ENCODE results near the gene SEMA3A. TPM values are rescaled to one million over a fixed set of nuclear protein-coding genes. Genes with fewer than 3 reads are reported as not detected.

SEMA3A gene
- total RNA-seq, 2 experiments from 2014 or later = 1.2 to 1.7 TPM

GRCh38 chr7:84009051-84009450, 185.5 kb downstream of the SEMA3A start:
- TF ChIP-seq CTCF (IDR thresholded peaks at IDR 0.05) = no peak
- no peak for ATAC-seq
- H3K4me1 Mint-ChIP-seq (ENCODE audit: low read depth) = no peaks in the 10 kb centered on the region
- ChIA-PET POLR2A (no interaction called here), CTCF (no interaction called here)
- no peaks in the 10 kb centered on the region for H3K27me3 Mint-ChIP-seq
- intact Hi-C loops (cut with micrococcal nuclease) = no loop called here
- DNase-seq = no peak
- no peaks in the 10 kb centered on the region for H3K36me3 Mint-ChIP-seq (ENCODE audit: low read depth)
- no peak overlapping the region for H3K27ac Mint-ChIP-seq
- H3K4me3 Mint-ChIP-seq = no peak overlapping the region
- H3K9me3 Mint-ChIP-seq = no peaks in the 10 kb centered on the region

GRCh38 chr7:84003191-84003590, 191.4 kb downstream of the SEMA3A start:
- Mint-ChIP-seq H3K36me3 (ENCODE audit: low read depth) (no peaks in the 10 kb centered on the region), H3K4me1 (ENCODE audit: low read depth) (no peaks in the 10 kb centered on the region), H3K27ac (no peak overlapping the region), H3K4me3 (no peak overlapping the region), H3K9me3 (no peaks in the 10 kb centered on the region), H3K27me3 (no peaks in the 10 kb centered on the region)
- DNase-seq = no peak
- TF ChIP-seq CTCF (IDR thresholded peaks at IDR 0.05) = no peak
- ATAC-seq = no peak
- intact Hi-C loops (cut with micrococcal nuclease) = no loop called here
- POLR2A ChIA-PET = no interaction called here
- CTCF ChIA-PET = no interaction called here

- ChIA-PET CTCF (no interaction called here), POLR2A (no interaction called here)
- H3K4me3 Mint-ChIP-seq = no peak overlapping the region
- ATAC-seq = no peak
- H3K36me3 Mint-ChIP-seq (ENCODE audit: low read depth) = no peaks in the 10 kb centered on the region
- no peaks in the 10 kb centered on the region for H3K4me1 Mint-ChIP-seq (ENCODE audit: low read depth)
- DNase-seq = no peak
- intact Hi-C loops (cut with micrococcal nuclease) = no loop called here
- H3K27ac Mint-ChIP-seq = no peak overlapping the region
- H3K9me3 Mint-ChIP-seq = no peaks in the 10 kb centered on the region
- no peak for TF ChIP-seq CTCF (IDR thresholded peaks at IDR 0.05)
- H3K27me3 Mint-ChIP-seq = no peaks in the 10 kb centered on the region
Measured at GRCh38 chr7:84002348-84002747, 192.2 kb downstream of the SEMA3A start.

GRCh38 chr7:83996879-83997278, 197.7 kb downstream of the SEMA3A start:
- Mint-ChIP-seq H3K27ac (no peak overlapping the region), H3K36me3 (ENCODE audit: low read depth) (no peaks in the 10 kb centered on the region), H3K4me1 (ENCODE audit: low read depth) (peaks cover 3% of the 10 kb centered on the region), H3K27me3 (no peaks in the 10 kb centered on the region), H3K4me3 (no peak overlapping the region), H3K9me3 (peaks cover 2% of the 10 kb centered on the region)
- intact Hi-C loops (cut with micrococcal nuclease) = no loop called here
- DNase-seq (no peak), ATAC-seq (no peak)
- TF ChIP-seq CTCF (IDR thresholded peaks at IDR 0.05) = no peak
- ChIA-PET CTCF (no interaction called here), POLR2A (no interaction called here)

GRCh38 chr7:83987764-83988163, 206.8 kb downstream of the SEMA3A start:
- H3K4me3 Mint-ChIP-seq = no peak overlapping the region
- H3K27ac Mint-ChIP-seq = no peak overlapping the region
- ChIA-PET POLR2A (no interaction called here), CTCF (no interaction called here)
- no peaks in the 10 kb centered on the region for H3K9me3 Mint-ChIP-seq
- no peaks in the 10 kb centered on the region for H3K36me3 Mint-ChIP-seq (ENCODE audit: low read depth)
- H3K4me1 Mint-ChIP-seq (ENCODE audit: low read depth) = no peaks in the 10 kb centered on the region
- TF ChIP-seq CTCF (IDR thresholded peaks at IDR 0.05) = no peak
- H3K27me3 Mint-ChIP-seq = no peaks in the 10 kb centered on the region
- intact Hi-C loops (cut with micrococcal nuclease) = no loop called here
- DNase-seq (no peak), ATAC-seq (no peak)
